ENCODE results near the gene MYOD1.

DNA sequence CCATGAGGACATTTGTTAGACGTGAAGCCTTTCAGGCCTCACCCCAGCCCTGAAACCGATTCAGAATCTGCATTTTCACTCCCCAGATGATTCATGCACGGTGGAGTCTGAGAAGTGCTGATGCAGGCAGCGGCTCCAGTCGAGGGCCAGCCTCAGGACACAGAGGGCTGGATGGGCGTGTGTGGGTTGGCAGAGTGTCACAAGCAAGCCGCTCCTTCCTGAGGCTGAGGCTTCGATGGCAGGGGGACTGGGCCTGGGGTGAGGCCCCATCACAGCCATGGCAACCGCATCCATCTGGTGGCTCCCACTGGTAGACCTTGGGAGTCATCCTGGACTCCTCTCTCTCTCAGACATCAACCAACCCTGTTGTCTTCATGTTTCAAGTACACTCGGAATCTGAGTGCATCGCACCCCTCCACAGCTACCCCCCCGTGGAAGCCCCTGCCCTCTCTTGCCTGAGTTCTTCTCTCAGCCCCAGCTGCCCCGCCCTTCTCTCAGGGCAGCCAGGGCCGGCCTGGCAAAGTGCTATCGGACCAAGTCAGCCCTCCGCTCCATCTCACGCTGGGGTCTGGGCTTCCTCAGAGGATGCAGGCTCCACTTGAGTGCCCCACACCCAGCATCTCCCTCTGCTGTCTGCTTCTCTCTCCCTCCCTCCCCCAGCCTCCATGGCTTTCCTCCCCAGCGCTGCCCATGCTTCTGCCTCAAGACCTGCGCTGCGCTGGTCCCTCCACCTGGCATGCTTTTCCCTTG, 25.8 kb downstream of the MYOD1 start:
- TF ChIP-seq, protein P1, sequence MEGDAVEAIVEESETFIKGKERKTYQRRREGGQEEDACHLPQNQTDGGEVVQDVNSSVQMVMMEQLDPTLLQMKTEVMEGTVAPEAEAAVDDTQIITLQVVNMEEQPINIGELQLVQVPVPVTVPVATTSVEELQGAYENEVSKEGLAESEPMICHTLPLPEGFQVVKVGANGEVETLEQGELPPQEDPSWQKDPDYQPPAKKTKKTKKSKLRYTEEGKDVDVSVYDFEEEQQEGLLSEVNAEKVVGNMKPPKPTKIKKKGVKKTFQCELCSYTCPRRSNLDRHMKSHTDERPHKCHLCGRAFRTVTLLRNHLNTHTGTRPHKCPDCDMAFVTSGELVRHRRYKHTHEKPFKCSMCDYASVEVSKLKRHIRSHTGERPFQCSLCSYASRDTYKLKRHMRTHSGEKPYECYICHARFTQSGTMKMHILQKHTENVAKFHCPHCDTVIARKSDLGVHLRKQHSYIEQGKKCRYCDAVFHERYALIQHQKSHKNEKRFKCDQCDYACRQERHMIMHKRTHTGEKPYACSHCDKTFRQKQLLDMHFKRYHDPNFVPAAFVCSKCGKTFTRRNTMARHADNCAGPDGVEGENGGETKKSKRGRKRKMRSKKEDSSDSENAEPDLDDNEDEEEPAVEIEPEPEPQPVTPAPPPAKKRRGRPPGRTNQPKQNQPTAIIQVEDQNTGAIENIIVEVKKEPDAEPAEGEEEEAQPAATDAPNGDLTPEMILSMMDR (conservative IDR thresholded peaks at IDR 0.05 in 1 of 2, IDR thresholded peaks at IDR 0.05 in 1 of 2; ENCODE audit: extremely low read depth in 1 of 2, insufficient read depth in 1 of 2, low read depth in 1 of 2, low read length in 2 of 2), result no peak
- TF ChIP-seq EZH2 (IDR thresholded peaks at IDR 0.05; ENCODE audit: borderline replicate concordance, low read length), result no peak

All from mammary epithelial cell (primary cell).